HL-60 (cell line): ENCODE results near the gene PARD3.

Experiments
- CTCF ChIP-seq: IDR thresholded peaks from one replicate; pipeline ENCODE4 v1.5.1; 2011; ENCODE audit warnings: low read length, control low read depth, inconsistent platforms; ENCODE audit not compliant: insufficient read depth
- GABPA ChIP-seq: IDR thresholded peaks from 2 replicates; pipeline ENCODE4 v1.6.1; 2012; ENCODE audit warnings: low read depth
- POLR2AphosphoS5 ChIP-seq: IDR thresholded peaks from 2 replicates; pipeline ENCODE4 v1.6.1; 2012; ENCODE audit warnings: low read depth
- REST ChIP-seq: IDR thresholded peaks from 2 replicates; pipeline ENCODE4 v1.6.1; 2012; ENCODE audit warnings: low read depth; ENCODE audit not compliant: insufficient replicate concordance
- SPI1 ChIP-seq: IDR thresholded peaks from 2 replicates; pipeline ENCODE4 v1.6.1; 2012; ENCODE audit warnings: low read depth, mild to moderate bottlenecking, borderline replicate concordance

GRCh38 chr10:34722404-34722803 is 92.7 kb downstream of the PARD3 start:
- TF ChIP-seq CTCF, result no peak
- no peak for TF ChIP-seq POLR2AphosphoS5
- TF ChIP-seq GABPA, result no peak
- no peak for TF ChIP-seq REST
- no peak for TF ChIP-seq SPI1
